ENCODE results near the gene RER1.

GRCh38 chr1:2373551-2374251, 17.9 kb upstream of the RER1 start:
- TF ChIP-seq, protein P1, sequence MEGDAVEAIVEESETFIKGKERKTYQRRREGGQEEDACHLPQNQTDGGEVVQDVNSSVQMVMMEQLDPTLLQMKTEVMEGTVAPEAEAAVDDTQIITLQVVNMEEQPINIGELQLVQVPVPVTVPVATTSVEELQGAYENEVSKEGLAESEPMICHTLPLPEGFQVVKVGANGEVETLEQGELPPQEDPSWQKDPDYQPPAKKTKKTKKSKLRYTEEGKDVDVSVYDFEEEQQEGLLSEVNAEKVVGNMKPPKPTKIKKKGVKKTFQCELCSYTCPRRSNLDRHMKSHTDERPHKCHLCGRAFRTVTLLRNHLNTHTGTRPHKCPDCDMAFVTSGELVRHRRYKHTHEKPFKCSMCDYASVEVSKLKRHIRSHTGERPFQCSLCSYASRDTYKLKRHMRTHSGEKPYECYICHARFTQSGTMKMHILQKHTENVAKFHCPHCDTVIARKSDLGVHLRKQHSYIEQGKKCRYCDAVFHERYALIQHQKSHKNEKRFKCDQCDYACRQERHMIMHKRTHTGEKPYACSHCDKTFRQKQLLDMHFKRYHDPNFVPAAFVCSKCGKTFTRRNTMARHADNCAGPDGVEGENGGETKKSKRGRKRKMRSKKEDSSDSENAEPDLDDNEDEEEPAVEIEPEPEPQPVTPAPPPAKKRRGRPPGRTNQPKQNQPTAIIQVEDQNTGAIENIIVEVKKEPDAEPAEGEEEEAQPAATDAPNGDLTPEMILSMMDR (IDR thresholded peaks at IDR 0.05) = no peak
- no peak for TF ChIP-seq POLR2A (IDR thresholded peaks at IDR 0.05)

Data from heart left ventricle (tissue), 13 donors.